MM.1S (cell line): ENCODE measurements around the gene NOL4L.

Experiments used
- EZH2 ChIP-seq: fragments of 300-600 bp; sonication (generic); optimal IDR thresholded peaks from 2 replicates; pipeline ENCODE3; 2017; ENCODE audit warnings: low read depth, mild to moderate bottlenecking, antibody characterized with exemption, low read length, mixed read lengths
- EZH2phosphoT487 ChIP-seq: fragments of 300-600 bp; sonication (generic); IDR thresholded peaks from 2 replicates; pipeline ENCODE4 v1.6.1; 2018; ENCODE audit warnings: antibody characterized with exemption, low read length
- TF ChIP-seq, protein P1 (sequence below): fragments of 300-600 bp; sonication (generic); IDR thresholded peaks from 2 replicates; pipeline ENCODE4 v1.5.1; 2016; ENCODE audit warnings: antibody characterized with exemption, low read length, mixed read lengths

- TF ChIP-seq, protein P1, sequence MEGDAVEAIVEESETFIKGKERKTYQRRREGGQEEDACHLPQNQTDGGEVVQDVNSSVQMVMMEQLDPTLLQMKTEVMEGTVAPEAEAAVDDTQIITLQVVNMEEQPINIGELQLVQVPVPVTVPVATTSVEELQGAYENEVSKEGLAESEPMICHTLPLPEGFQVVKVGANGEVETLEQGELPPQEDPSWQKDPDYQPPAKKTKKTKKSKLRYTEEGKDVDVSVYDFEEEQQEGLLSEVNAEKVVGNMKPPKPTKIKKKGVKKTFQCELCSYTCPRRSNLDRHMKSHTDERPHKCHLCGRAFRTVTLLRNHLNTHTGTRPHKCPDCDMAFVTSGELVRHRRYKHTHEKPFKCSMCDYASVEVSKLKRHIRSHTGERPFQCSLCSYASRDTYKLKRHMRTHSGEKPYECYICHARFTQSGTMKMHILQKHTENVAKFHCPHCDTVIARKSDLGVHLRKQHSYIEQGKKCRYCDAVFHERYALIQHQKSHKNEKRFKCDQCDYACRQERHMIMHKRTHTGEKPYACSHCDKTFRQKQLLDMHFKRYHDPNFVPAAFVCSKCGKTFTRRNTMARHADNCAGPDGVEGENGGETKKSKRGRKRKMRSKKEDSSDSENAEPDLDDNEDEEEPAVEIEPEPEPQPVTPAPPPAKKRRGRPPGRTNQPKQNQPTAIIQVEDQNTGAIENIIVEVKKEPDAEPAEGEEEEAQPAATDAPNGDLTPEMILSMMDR, result no peak
- no peak for TF ChIP-seq EZH2
- no peak for TF ChIP-seq EZH2phosphoT487
These were observed 188.4 kb downstream of the NOL4L start for GRCh38 chr20:32396646-32397160.
